Left ventricle myocardium inferior (tissue), 1 donor: ENCODE measurements around the gene CALB2. TPM values are rescaled to one million over a fixed set of nuclear protein-coding genes. Genes with fewer than 3 reads are reported as not detected.
"Not testable (repeated sequence)": the region's sequence is repeated elsewhere in the genome, so short reads cannot be mapped to it uniquely, and the experiment has no call there.

Source experiments
- DNase-seq: peaks from one replicate; pipeline ENCODE4 v3.0.0-alpha.2; 2020
- H3K27ac ChIP-seq: fragments of 200-600 bp; replicated peaks from 2 replicates; pipeline ENCODE4 v1.8.0; 2021
- H3K27me3 ChIP-seq: fragments of 200-600 bp; 2 replicates; pipeline ENCODE4 v1.8.0; 2021; ENCODE audit warnings: low read depth
- H3K36me3 ChIP-seq: fragments of 200-600 bp; 2 replicates; pipeline ENCODE4 v1.8.0; 2021
- H3K4me1 ChIP-seq: fragments of 200-600 bp; 2 replicates; pipeline ENCODE4 v1.8.0; 2021
- H3K4me3 ChIP-seq: fragments of 200-600 bp; 2 replicates; pipeline ENCODE4 v1.8.0; 2021; ENCODE audit warnings: mild to moderate bottlenecking, moderate library complexity
- H3K9me3 ChIP-seq: fragments of 200-600 bp; replicated peaks from 2 replicates; pipeline ENCODE4 v1.8.0; 2021
- CTCF ChIP-seq: fragments of 200-600 bp; IDR thresholded peaks from 2 replicates; pipeline ENCODE4 v1.8.0; 2021; ENCODE audit warnings: antibody characterized with exemption, mild to moderate bottlenecking, borderline replicate concordance
- intact Hi-C: fragments of 100-400 bp; cut with micrococcal nuclease; formaldehyde crosslinking; loops from one replicate; pipeline ENCODE4 v1.11.0; 2022
- long read RNA-seq: library from polyadenylated mRNA; unstranded; transcript quantifications from one replicate; pipeline ENCODE4 v2.0.0, GENCODE V29; 2021
- total RNA-seq: library from RNA; stranded (reverse); fragmentation: NEBNext Ultra II Directional; extraction: Animal tissue kit (Norgen Biotek cat#: 25700); gene quantifications from one replicate; pipeline ENCODE4 v1.2.1, GENCODE V29; 2021
- donor health status: DM: no; HTN: yes; CAD: no; lungs with severe emphysema.

Gene CALB2, protein sequence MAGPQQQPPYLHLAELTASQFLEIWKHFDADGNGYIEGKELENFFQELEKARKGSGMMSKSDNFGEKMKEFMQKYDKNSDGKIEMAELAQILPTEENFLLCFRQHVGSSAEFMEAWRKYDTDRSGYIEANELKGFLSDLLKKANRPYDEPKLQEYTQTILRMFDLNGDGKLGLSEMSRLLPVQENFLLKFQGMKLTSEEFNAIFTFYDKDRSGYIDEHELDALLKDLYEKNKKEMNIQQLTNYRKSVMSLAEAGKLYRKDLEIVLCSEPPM
- total RNA-seq = 0.36 TPM
- long read RNA-seq = 0 reads

- Histone ChIP-seq H3K4me3 (peak within 1 kb of the TSS; percentile 51), H3K4me1 (peaks cover 12% of the 10 kb centered on the region), H3K36me3 (no peaks in the 10 kb centered on the region), H3K27me3 (peaks cover 88% of the 10 kb centered on the region), H3K9me3 (no peaks in the 10 kb centered on the region), H3K27ac (no peak within 1 kb of the TSS)
- DNase-seq = peak; percentile 65
- intact Hi-C loops = no loop called here
- peak; percentile 98 for TF ChIP-seq CTCF
Observed at GRCh38 chr16:71358464-71358998, at the start of gene CALB2. CALB2 (plus strand) TSS chr16:71358723; CDS start chr16:71358793, 70 bp downstream.

GRCh38 chr16:71311553-71312158 is 46.9 kb upstream of the CALB2 start:
- Histone ChIP-seq H3K9me3 (no peaks in the 10 kb centered on the region), H3K27ac (no peak overlapping the region), H3K36me3 (no peaks in the 10 kb centered on the region), H3K4me3 (no peak overlapping the region), H3K4me1 (no peaks in the 10 kb centered on the region), H3K27me3 (peaks cover 54% of the 10 kb centered on the region)
- no peak for DNase-seq
- intact Hi-C loops = no loop called here
- TF ChIP-seq CTCF = peak; percentile 75

DNA sequence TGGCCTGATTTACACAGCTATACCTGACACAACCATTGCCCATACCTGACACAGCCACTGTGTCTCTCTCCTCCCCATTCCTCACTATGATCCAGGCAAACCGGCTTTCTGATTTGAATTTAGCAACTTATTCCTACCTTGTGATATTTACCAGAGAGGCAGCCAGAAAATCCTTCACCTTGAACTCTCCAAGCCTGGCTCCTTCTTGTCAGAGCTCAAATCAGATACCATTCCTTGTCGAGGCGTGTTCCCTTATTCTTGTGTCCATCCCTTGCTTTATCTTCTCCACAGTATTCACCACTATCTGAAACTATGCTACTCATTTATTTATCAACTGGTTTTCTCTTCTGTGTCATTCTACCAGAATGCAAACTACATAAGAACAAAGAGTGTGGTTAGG is 44.9 kb upstream of the CALB2 start:
- H3K36me3 ChIP-seq, H3K4me1 ChIP-seq, H3K9me3 ChIP-seq, H3K4me3 ChIP-seq, H3K27ac ChIP-seq, DNase-seq, intact Hi-C loops: not testable (repeated sequence)
- peaks cover 61% of the 10 kb centered on the region for H3K27me3 ChIP-seq

DNA sequence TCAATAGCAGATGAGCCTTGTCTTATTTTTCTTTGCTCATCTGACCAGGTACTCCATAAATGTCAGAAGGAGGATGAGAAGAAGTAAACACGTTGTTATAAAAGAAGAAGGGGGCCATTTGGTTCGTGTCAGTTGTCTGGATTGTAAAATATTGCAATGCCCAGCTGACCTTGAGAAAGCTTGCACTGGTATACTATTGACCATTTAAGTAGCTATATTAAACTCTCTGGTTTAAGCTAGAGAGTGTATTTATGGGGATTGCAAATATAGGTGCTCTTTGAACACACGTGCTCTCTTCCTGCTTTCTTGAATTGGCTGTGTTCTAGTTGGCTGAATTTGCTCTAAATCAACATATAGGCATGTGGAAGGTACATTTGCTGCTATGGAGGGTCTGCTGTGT is 43.3 kb upstream of the CALB2 start:
- no peak overlapping the region for H3K27ac ChIP-seq
- intact Hi-C loops = no loop called here
- no peak for DNase-seq
- H3K27me3 ChIP-seq = peaks cover 66% of the 10 kb centered on the region
- H3K36me3 ChIP-seq = no peaks in the 10 kb centered on the region
- H3K9me3 ChIP-seq = no peaks in the 10 kb centered on the region
- H3K4me3 ChIP-seq = no peak overlapping the region
- H3K4me1 ChIP-seq = no peaks in the 10 kb centered on the region
- TF ChIP-seq CTCF = no peak

GRCh38 chr16:71319999-71320398 is 38.5 kb upstream of the CALB2 start:
- Histone ChIP-seq H3K27ac (no peak overlapping the region), H3K9me3 (no peaks in the 10 kb centered on the region), H3K36me3 (no peaks in the 10 kb centered on the region), H3K4me1 (no peaks in the 10 kb centered on the region), H3K4me3 (no peak overlapping the region), H3K27me3 (peaks cover 51% of the 10 kb centered on the region)
- no peak for DNase-seq
- intact Hi-C loops = no loop called here
- no peak for TF ChIP-seq CTCF

DNA sequence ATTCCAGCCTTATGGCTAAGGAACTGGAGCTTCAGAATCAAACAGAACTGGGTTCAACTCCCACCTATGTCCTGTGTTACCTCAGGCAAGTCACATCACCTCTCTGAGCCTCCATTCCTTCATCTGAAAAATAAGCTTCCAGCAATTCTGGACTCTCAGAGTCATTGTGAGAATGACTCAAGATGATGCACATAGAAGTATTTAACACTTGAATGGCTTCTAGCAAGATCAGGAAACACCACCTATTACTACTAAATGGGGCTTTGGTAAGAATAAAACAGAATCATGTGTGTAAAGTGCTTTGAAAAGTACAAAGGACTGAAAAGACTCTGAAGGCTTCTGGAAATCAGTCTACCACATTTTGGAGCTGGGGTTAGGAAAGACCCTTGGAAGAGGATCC is 30.8 kb upstream of the CALB2 start:
- Histone ChIP-seq H3K4me1 (no peaks in the 10 kb centered on the region), H3K4me3 (no peak overlapping the region), H3K36me3 (no peaks in the 10 kb centered on the region), H3K27me3 (peaks cover 13% of the 10 kb centered on the region), H3K9me3 (peaks cover 19% of the 10 kb centered on the region), H3K27ac (no peak overlapping the region)
- no peak for DNase-seq
- no peak for TF ChIP-seq CTCF
- intact Hi-C loops = no loop called here
